WTC11 (cell line): ENCODE measurements around the gene TMEM243. TPM values are rescaled to one million over a fixed set of nuclear protein-coding genes. Genes with fewer than 3 reads are reported as not detected.

Experiments
- ATAC-seq: fragments of 200-7000 bp; cut with Tn5 transposase; 2 replicates; pipeline ENCODE4 v1.10.0; 2021; ENCODE audit warnings: mild to moderate bottlenecking, moderate library complexity
- CTCF ChIA-PET: fragments of 300-600 bp; sonication (Branson Sonifier 250); formaldehyde crosslinking; loops from one replicate; lab custom pipeline; 2021; ENCODE audit warnings: antibody characterized with exemption; lab: Charles Lee
- POLR2A ChIA-PET: fragments of 350-600 bp; sonication (Branson Sonifier 250); formaldehyde crosslinking; loops from one replicate; lab custom pipeline; 2021; ENCODE audit warnings: antibody characterized with exemption; lab: Charles Lee
- DNase-seq: peaks from one replicate; pipeline ENCODE4 v3.0.0; 2021; ENCODE audit warnings: low spot score
- H3K27ac Mint-ChIP-seq: 2 replicates; pipeline ENCODE4 v1.8.0; 2021; ENCODE audit warnings: mixed read lengths
- H3K27me3 Mint-ChIP-seq: 2 replicates; pipeline ENCODE4 v1.8.0; 2021; ENCODE audit warnings: low read depth, mild to moderate bottlenecking, moderate library complexity, mixed read lengths
- H3K36me3 Mint-ChIP-seq: 2 replicates; pipeline ENCODE4 v1.8.0; 2021; ENCODE audit warnings: mixed read lengths
- H3K4me1 Mint-ChIP-seq: 2 replicates; pipeline ENCODE4 v1.8.0; 2022; ENCODE audit warnings: mixed read lengths
- H3K4me3 Mint-ChIP-seq: 2 replicates; pipeline ENCODE4 v1.8.0; 2021; ENCODE audit warnings: mild to moderate bottlenecking, moderate library complexity, mixed read lengths
- H3K9me3 Mint-ChIP-seq: 2 replicates; pipeline ENCODE4 v1.8.0; 2021; ENCODE audit warnings: mixed read lengths
- ATF1 ChIP-seq: sonication (generic); formaldehyde crosslinking; IDR thresholded peaks from 2 replicates; pipeline ENCODE4 v1.8.1; 2023; ENCODE audit warnings: mild to moderate bottlenecking, moderate library complexity, missing genetic modification reagents
- GABPB1 ChIP-seq: sonication (generic); formaldehyde crosslinking; IDR thresholded peaks from 2 replicates; pipeline ENCODE4 v1.8.1; 2023; ENCODE audit warnings: mild to moderate bottlenecking, missing genetic modification reagents
- GRHL2 ChIP-seq: fragments of 250-450 bp; sonication (Bioruptor Pico); IDR thresholded peaks from 2 replicates; pipeline ENCODE4 v1.8.0; 2022; ENCODE audit warnings: mild to moderate bottlenecking, moderate library complexity; ENCODE audit not compliant: insufficient replicate concordance, severe bottlenecking
- SMAD4 ChIP-seq: sonication (generic); formaldehyde crosslinking; IDR thresholded peaks from 2 replicates; pipeline ENCODE4 v1.8.0; 2022; ENCODE audit warnings: mild to moderate bottlenecking, missing genetic modification reagents
- ZNF219 ChIP-seq: sonication (generic); formaldehyde crosslinking; IDR thresholded peaks from 2 replicates; pipeline ENCODE4 v1.8.0; 2023; ENCODE audit warnings: missing genetic modification reagents, mild to moderate bottlenecking, borderline replicate concordance
- total RNA-seq: library from RNA; stranded (reverse); gene quantifications from 3 replicates; pipeline ENCODE4 v1.2.3, GENCODE V29; 2021
- TF ChIP-seq, protein P1 (sequence below): sonication (generic); formaldehyde crosslinking; conservative IDR thresholded peaks from 2 replicates; pipeline ENCODE4 v1.8.1; 2023; ENCODE audit warnings: mild to moderate bottlenecking, low read depth, missing genetic modification reagents, moderate library complexity
- TF ChIP-seq, protein P2 (sequence below): fragments of 200-600 bp; IDR thresholded peaks from 2 replicates; pipeline ENCODE4 v1.8.0; 2022; ENCODE audit warnings: antibody characterized with exemption
- TF ChIP-seq, protein P3 (sequence below): sonication (generic); formaldehyde crosslinking; IDR thresholded peaks from 2 replicates; pipeline ENCODE4 v1.8.1; 2022; ENCODE audit warnings: mild to moderate bottlenecking, moderate library complexity, missing genetic modification reagents
- TF ChIP-seq, protein P4 (sequence below): sonication (generic); formaldehyde crosslinking; IDR thresholded peaks from 2 replicates; pipeline ENCODE4 v1.8.0; 2023; ENCODE audit warnings: mild to moderate bottlenecking, missing genetic modification reagents
- TF ChIP-seq, protein P5 (sequence below): sonication (generic); formaldehyde crosslinking; IDR thresholded peaks from 2 replicates; pipeline ENCODE4 v1.8.1; 2023; ENCODE audit warnings: mild to moderate bottlenecking, missing genetic modification reagents
- TF ChIP-seq, protein P6 (sequence below): sonication (generic); formaldehyde crosslinking; IDR thresholded peaks from 2 replicates; pipeline ENCODE4 v1.8.1; 2023; ENCODE audit warnings: mild to moderate bottlenecking, missing genetic modification reagents, moderate library complexity
- TF ChIP-seq, protein P7 (sequence below): sonication (generic); formaldehyde crosslinking; IDR thresholded peaks from 2 replicates; pipeline ENCODE4 v1.8.1; 2022; ENCODE audit warnings: missing genetic modification reagents, borderline replicate concordance
- TF ChIP-seq, protein P8 (sequence below): sonication (generic); formaldehyde crosslinking; IDR thresholded peaks from 2 replicates; pipeline ENCODE4 v1.8.0; 2022; ENCODE audit warnings: mild to moderate bottlenecking, missing genetic modification reagents
- TF ChIP-seq, protein P9 (sequence below): sonication (generic); formaldehyde crosslinking; IDR thresholded peaks from 2 replicates; pipeline ENCODE4 v1.8.1; 2023; ENCODE audit warnings: mild to moderate bottlenecking, missing genetic modification reagents, borderline replicate concordance

TMEM243 gene
- total RNA-seq, 1 experiment from 2014 or later: 29.0 TPM

DNA sequence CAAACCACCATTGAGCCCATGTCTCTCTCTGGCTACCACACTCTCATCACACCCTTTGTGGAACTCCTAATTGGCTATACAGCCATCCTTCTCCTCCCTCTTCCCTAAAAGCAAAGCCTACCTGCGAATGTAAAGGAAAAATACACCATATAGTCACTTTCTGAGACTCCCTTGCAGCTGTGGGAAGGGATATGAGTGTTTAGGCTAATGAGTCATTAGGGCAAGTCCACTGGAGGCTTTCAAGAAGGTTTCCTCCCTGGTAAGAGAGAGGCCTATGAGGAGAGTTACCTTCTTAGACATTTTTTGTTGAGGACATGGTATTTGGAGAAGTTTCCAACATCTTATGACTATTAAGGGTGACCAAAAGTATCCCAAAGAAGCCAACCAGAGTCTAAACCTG lies 4.1 kb upstream of the TMEM243 start:
- Mint-ChIP-seq H3K4me1 (peaks cover 12% of the 10 kb centered on the region), H3K36me3 (peaks cover 1% of the 10 kb centered on the region; the same call in 1 of the 2 replicates), H3K27me3 (peaks cover 17% of the 10 kb centered on the region), H3K9me3 (no peaks in the 10 kb centered on the region), H3K4me3 (no peak overlapping the region), H3K27ac (no peak overlapping the region)
- POLR2A ChIA-PET: no interaction called here
- CTCF ChIA-PET: no interaction called here
- TF ChIP-seq, protein P1, sequence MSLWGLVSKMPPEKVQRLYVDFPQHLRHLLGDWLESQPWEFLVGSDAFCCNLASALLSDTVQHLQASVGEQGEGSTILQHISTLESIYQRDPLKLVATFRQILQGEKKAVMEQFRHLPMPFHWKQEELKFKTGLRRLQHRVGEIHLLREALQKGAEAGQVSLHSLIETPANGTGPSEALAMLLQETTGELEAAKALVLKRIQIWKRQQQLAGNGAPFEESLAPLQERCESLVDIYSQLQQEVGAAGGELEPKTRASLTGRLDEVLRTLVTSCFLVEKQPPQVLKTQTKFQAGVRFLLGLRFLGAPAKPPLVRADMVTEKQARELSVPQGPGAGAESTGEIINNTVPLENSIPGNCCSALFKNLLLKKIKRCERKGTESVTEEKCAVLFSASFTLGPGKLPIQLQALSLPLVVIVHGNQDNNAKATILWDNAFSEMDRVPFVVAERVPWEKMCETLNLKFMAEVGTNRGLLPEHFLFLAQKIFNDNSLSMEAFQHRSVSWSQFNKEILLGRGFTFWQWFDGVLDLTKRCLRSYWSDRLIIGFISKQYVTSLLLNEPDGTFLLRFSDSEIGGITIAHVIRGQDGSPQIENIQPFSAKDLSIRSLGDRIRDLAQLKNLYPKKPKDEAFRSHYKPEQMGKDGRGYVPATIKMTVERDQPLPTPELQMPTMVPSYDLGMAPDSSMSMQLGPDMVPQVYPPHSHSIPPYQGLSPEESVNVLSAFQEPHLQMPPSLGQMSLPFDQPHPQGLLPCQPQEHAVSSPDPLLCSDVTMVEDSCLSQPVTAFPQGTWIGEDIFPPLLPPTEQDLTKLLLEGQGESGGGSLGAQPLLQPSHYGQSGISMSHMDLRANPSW (CRISPR knock-in tag): no peak
- TF ChIP-seq, protein P2, sequence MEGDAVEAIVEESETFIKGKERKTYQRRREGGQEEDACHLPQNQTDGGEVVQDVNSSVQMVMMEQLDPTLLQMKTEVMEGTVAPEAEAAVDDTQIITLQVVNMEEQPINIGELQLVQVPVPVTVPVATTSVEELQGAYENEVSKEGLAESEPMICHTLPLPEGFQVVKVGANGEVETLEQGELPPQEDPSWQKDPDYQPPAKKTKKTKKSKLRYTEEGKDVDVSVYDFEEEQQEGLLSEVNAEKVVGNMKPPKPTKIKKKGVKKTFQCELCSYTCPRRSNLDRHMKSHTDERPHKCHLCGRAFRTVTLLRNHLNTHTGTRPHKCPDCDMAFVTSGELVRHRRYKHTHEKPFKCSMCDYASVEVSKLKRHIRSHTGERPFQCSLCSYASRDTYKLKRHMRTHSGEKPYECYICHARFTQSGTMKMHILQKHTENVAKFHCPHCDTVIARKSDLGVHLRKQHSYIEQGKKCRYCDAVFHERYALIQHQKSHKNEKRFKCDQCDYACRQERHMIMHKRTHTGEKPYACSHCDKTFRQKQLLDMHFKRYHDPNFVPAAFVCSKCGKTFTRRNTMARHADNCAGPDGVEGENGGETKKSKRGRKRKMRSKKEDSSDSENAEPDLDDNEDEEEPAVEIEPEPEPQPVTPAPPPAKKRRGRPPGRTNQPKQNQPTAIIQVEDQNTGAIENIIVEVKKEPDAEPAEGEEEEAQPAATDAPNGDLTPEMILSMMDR: no peak
- TF ChIP-seq, protein P3, sequence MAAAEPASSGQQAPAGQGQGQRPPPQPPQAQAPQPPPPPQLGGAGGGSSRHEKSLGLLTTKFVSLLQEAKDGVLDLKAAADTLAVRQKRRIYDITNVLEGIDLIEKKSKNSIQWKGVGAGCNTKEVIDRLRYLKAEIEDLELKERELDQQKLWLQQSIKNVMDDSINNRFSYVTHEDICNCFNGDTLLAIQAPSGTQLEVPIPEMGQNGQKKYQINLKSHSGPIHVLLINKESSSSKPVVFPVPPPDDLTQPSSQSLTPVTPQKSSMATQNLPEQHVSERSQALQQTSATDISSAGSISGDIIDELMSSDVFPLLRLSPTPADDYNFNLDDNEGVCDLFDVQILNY: no peak
- TF ChIP-seq SMAD4 (no peak), GRHL2 (CRISPR knock-in tag) (no peak), ATF1 (CRISPR knock-in tag) (no peak), GABPB1 (CRISPR knock-in tag) (no peak), ZNF219 (CRISPR knock-in tag) (no peak)
- TF ChIP-seq, protein P4, sequence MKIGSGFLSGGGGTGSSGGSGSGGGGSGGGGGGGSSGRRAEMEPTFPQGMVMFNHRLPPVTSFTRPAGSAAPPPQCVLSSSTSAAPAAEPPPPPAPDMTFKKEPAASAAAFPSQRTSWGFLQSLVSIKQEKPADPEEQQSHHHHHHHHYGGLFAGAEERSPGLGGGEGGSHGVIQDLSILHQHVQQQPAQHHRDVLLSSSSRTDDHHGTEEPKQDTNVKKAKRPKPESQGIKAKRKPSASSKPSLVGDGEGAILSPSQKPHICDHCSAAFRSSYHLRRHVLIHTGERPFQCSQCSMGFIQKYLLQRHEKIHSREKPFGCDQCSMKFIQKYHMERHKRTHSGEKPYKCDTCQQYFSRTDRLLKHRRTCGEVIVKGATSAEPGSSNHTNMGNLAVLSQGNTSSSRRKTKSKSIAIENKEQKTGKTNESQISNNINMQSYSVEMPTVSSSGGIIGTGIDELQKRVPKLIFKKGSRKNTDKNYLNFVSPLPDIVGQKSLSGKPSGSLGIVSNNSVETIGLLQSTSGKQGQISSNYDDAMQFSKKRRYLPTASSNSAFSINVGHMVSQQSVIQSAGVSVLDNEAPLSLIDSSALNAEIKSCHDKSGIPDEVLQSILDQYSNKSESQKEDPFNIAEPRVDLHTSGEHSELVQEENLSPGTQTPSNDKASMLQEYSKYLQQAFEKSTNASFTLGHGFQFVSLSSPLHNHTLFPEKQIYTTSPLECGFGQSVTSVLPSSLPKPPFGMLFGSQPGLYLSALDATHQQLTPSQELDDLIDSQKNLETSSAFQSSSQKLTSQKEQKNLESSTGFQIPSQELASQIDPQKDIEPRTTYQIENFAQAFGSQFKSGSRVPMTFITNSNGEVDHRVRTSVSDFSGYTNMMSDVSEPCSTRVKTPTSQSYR (CRISPR knock-in tag): no peak
- TF ChIP-seq, protein P5, sequence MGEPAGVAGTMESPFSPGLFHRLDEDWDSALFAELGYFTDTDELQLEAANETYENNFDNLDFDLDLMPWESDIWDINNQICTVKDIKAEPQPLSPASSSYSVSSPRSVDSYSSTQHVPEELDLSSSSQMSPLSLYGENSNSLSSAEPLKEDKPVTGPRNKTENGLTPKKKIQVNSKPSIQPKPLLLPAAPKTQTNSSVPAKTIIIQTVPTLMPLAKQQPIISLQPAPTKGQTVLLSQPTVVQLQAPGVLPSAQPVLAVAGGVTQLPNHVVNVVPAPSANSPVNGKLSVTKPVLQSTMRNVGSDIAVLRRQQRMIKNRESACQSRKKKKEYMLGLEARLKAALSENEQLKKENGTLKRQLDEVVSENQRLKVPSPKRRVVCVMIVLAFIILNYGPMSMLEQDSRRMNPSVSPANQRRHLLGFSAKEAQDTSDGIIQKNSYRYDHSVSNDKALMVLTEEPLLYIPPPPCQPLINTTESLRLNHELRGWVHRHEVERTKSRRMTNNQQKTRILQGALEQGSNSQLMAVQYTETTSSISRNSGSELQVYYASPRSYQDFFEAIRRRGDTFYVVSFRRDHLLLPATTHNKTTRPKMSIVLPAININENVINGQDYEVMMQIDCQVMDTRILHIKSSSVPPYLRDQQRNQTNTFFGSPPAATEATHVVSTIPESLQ: no peak
- TF ChIP-seq, protein P6, sequence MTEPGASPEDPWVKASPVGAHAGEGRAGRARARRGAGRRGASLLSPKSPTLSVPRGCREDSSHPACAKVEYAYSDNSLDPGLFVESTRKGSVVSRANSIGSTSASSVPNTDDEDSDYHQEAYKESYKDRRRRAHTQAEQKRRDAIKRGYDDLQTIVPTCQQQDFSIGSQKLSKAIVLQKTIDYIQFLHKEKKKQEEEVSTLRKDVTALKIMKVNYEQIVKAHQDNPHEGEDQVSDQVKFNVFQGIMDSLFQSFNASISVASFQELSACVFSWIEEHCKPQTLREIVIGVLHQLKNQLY (CRISPR knock-in tag): no peak
- TF ChIP-seq, protein P7, sequence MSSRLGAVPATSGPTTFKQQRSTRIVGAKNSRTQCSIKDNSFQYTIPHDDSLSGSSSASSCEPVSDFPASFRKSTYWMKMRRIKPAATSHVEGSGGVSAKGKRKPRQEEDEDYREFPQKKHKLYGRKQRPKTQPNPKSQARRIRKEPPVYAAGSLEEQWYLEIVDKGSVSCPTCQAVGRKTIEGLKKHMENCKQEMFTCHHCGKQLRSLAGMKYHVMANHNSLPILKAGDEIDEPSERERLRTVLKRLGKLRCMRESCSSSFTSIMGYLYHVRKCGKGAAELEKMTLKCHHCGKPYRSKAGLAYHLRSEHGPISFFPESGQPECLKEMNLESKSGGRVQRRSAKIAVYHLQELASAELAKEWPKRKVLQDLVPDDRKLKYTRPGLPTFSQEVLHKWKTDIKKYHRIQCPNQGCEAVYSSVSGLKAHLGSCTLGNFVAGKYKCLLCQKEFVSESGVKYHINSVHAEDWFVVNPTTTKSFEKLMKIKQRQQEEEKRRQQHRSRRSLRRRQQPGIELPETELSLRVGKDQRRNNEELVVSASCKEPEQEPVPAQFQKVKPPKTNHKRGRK (CRISPR knock-in tag): no peak
- TF ChIP-seq, protein P8, sequence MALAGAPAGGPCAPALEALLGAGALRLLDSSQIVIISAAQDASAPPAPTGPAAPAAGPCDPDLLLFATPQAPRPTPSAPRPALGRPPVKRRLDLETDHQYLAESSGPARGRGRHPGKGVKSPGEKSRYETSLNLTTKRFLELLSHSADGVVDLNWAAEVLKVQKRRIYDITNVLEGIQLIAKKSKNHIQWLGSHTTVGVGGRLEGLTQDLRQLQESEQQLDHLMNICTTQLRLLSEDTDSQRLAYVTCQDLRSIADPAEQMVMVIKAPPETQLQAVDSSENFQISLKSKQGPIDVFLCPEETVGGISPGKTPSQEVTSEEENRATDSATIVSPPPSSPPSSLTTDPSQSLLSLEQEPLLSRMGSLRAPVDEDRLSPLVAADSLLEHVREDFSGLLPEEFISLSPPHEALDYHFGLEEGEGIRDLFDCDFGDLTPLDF (CRISPR knock-in tag): no peak
- TF ChIP-seq, protein P9, sequence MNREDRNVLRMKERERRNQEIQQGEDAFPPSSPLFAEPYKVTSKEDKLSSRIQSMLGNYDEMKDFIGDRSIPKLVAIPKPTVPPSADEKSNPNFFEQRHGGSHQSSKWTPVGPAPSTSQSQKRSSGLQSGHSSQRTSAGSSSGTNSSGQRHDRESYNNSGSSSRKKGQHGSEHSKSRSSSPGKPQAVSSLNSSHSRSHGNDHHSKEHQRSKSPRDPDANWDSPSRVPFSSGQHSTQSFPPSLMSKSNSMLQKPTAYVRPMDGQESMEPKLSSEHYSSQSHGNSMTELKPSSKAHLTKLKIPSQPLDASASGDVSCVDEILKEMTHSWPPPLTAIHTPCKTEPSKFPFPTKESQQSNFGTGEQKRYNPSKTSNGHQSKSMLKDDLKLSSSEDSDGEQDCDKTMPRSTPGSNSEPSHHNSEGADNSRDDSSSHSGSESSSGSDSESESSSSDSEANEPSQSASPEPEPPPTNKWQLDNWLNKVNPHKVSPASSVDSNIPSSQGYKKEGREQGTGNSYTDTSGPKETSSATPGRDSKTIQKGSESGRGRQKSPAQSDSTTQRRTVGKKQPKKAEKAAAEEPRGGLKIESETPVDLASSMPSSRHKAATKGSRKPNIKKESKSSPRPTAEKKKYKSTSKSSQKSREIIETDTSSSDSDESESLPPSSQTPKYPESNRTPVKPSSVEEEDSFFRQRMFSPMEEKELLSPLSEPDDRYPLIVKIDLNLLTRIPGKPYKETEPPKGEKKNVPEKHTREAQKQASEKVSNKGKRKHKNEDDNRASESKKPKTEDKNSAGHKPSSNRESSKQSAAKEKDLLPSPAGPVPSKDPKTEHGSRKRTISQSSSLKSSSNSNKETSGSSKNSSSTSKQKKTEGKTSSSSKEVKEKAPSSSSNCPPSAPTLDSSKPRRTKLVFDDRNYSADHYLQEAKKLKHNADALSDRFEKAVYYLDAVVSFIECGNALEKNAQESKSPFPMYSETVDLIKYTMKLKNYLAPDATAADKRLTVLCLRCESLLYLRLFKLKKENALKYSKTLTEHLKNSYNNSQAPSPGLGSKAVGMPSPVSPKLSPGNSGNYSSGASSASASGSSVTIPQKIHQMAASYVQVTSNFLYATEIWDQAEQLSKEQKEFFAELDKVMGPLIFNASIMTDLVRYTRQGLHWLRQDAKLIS (CRISPR knock-in tag): no peak
- DNase-seq (no peak), ATAC-seq (no peak)
